ENCODE results near the gene NCKIPSD. TPM values are rescaled to one million over a fixed set of nuclear protein-coding genes. Genes with fewer than 3 reads are reported as not detected.

Gene NCKIPSD
- total RNA-seq, 4 donors from 2014 or later, result 21.6 to 32.2 (median 31.7) TPM

- Histone ChIP-seq H3K4me1 (peaks cover 8 to 15% of the 10 kb centered on the region in 2 donors), H3K27ac (no peak overlapping the region), H3K36me3 (peaks cover 0 to 10% of the 10 kb centered on the region in 2 donors), H3K9me3 (no peaks in the 10 kb centered on the region), H3K27me3 (no peaks in the 10 kb centered on the region), H3K4me3 (replicated peaks in 1 of 3) (no peak overlapping the region)
- no peak for DNase-seq
- intact Hi-C loops (cut with DNase I), result no loop called here
- 91 to 97% methylated on average over 11 to 14 of the region's 15 CpGs for WGBS, 2 donors
- TF ChIP-seq CTCF (IDR thresholded peaks at IDR 0.05), result no peak
- TF ChIP-seq POLR2A (IDR thresholded peaks at IDR 0.05), result no peak
These were observed 52.5 kb downstream of the NCKIPSD start for GRCh38 chr3:48633256-48633655.

GRCh38 chr3:48631516-48632448 lies 53.9 kb downstream of the NCKIPSD start:
- intact Hi-C loops (cut with DNase I), result no loop called here
- peaks cover 8 to 15% of the 10 kb centered on the region in 2 donors for H3K4me1 ChIP-seq
- H3K27me3 ChIP-seq, result no peaks in the 10 kb centered on the region
- no peak overlapping the region for H3K27ac ChIP-seq
- H3K36me3 ChIP-seq, result peaks cover 0 to 12% of the 10 kb centered on the region in 2 donors
- no peak overlapping the region for H3K4me3 ChIP-seq (replicated peaks in 1 of 3)
- no peak for DNase-seq
- TF ChIP-seq POLR2A (IDR thresholded peaks at IDR 0.05) (no peak), CTCF (IDR thresholded peaks at IDR 0.05) (no peak)
- WGBS, 2 donors, result 96% methylated on average over 16 of the region's 22 CpGs
- H3K9me3 ChIP-seq, result no peaks in the 10 kb centered on the region

GRCh38 chr3:48630833-48631232 lies 54.9 kb downstream of the NCKIPSD start:
- peaks cover 3 to 9% of the 10 kb centered on the region in 2 donors for H3K4me1 ChIP-seq
- intact Hi-C loops (cut with DNase I), result no loop called here
- H3K27me3 ChIP-seq, result no peaks in the 10 kb centered on the region
- TF ChIP-seq CTCF (IDR thresholded peaks at IDR 0.05), result no peak
- TF ChIP-seq POLR2A (IDR thresholded peaks at IDR 0.05), result no peak
- no peak overlapping the region for H3K27ac ChIP-seq
- no peak for DNase-seq
- no peaks in the 10 kb centered on the region for H3K9me3 ChIP-seq
- no peak overlapping the region for H3K4me3 ChIP-seq (replicated peaks in 1 of 3)
- WGBS, 2 donors, result 94 to 96% methylated on average over 9 to 12 of the region's 12 CpGs
- peaks cover 0 to 12% of the 10 kb centered on the region in 2 donors for H3K36me3 ChIP-seq

- no peak for DNase-seq
- Histone ChIP-seq H3K4me3 (replicated peaks in 1 of 3) (no peak overlapping the region), H3K27me3 (no peaks in the 10 kb centered on the region), H3K27ac (no peak overlapping the region), H3K36me3 (peaks cover 0 to 12% of the 10 kb centered on the region in 2 donors), H3K9me3 (no peaks in the 10 kb centered on the region), H3K4me1 (peaks cover 3 to 9% of the 10 kb centered on the region in 2 donors)
- 90 to 95% methylated on average over 5 to 8 of the region's 8 CpGs for WGBS, 2 donors
- intact Hi-C loops (cut with DNase I), result no loop called here
- TF ChIP-seq POLR2A (IDR thresholded peaks at IDR 0.05) (no peak), CTCF (IDR thresholded peaks at IDR 0.05) (no peak)
These were observed 55.3 kb downstream of the NCKIPSD start for GRCh38 chr3:48630407-48630806.

- intact Hi-C loops (cut with DNase I), result no loop called here
- WGBS, 2 donors, result 95 to 98% methylated on average over 4 to 11 of the region's 12 CpGs
These were observed 55.8 kb downstream of the NCKIPSD start for GRCh38 chr3:48629894-48630293.

More at GRCh38 chr3:48629894-48630293, 55.8 kb downstream of the NCKIPSD start:
- Histone ChIP-seq H3K9me3 (no peaks in the 10 kb centered on the region), H3K27ac (no peak overlapping the region), H3K4me1 (peaks cover 3 to 9% of the 10 kb centered on the region in 2 donors), H3K27me3 (no peaks in the 10 kb centered on the region), H3K4me3 (replicated peaks in 1 of 3) (no peak overlapping the region), H3K36me3 (peaks cover 0 to 12% of the 10 kb centered on the region in 2 donors)
- no peak for TF ChIP-seq CTCF (IDR thresholded peaks at IDR 0.05)
- TF ChIP-seq POLR2A (IDR thresholded peaks at IDR 0.05), result no peak
- DNase-seq, result no peak

All from thyroid gland (tissue), 4 donors.